Measurements from ENCODE around the gene SORBS2. TPM values are rescaled to one million over a fixed set of nuclear protein-coding genes. Genes with fewer than 3 reads are reported as not detected.

SORBS2 gene
- polyA plus RNA-seq, 2 of the 4 experiments (the other 2 are of a cell fraction) = 0.23 to 0.90 TPM

DNA sequence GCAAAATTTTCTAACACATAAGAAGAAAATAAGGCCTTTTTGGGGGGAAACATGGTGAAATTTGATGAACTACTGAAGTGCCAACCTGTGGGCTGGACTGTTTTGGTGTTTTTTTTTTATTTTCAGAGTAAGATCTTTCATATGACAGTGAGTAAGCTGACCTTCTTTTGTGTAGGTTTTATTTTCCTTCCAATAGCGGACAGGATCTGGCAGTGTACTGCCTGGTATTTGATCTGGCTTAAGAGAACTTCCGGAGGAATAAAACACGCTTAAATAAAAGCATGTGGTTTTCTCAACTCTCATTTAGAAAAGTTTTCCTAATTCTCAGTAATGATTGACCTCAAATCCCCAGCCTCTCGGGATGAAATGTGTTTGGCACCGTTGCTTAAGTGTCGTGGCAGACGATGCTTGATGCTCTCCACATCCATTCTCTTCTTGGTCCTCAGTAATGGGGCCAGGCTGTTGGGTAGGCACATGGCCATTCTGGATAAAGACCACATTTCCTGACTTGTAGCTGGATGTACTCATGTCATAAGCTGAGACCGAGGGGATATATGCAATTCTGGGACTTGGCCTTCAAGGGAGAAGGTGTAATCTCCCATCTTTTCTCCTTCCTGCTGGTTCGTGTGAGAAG, 211.1 kb downstream of the SORBS2 start:
- DNase-seq (ENCODE audit: low read depth in 1 of 2, low spot score in 1 of 2) (no peak), ATAC-seq (no peak), FAIRE-seq (no peak)
- 68% methylated on average over 9 of the region's 9 CpGs for WGBS (ENCODE audit: missing lambda C conversion rate)
- Histone ChIP-seq H3K27ac (no peak overlapping the region), H3K4me3 (no peak overlapping the region), H3K4me2 (no peak overlapping the region), H3K4me1 (no peaks in the 10 kb centered on the region), H3K9me3 (no peaks in the 10 kb centered on the region)
- CTCF ChIA-PET = interaction anchor here (1.2 to 1.3 kb wide), 2 partner anchors 420 to 421 kb away, joined by 3 to 7 read pairs; no protein-coding TSS in a partner anchor
- TF ChIP-seq HDAC2 (IDR thresholded peaks at IDR 0.05) (no peak), JUNB (IDR thresholded peaks at IDR 0.05) (no peak), ATOH8 (CRISPR knock-in tag; IDR thresholded peaks at IDR 0.05; ENCODE audit: low read depth) (no peak), EHF (CRISPR knock-in tag; IDR thresholded peaks at IDR 0.05) (no peak), RAD21 (conservative IDR thresholded peaks at IDR 0.05 in 1 of 2, IDR thresholded peaks at IDR 0.05 in 1 of 2) (no peak), PHF8 (IDR thresholded peaks at IDR 0.05; ENCODE audit: borderline replicate concordance, low read depth) (no peak), RCOR1 (IDR thresholded peaks at IDR 0.05; ENCODE audit: low read depth, low read length) (no peak), SMC3 (IDR thresholded peaks at IDR 0.05) (no peak), TFCP2L1 (CRISPR knock-in tag; IDR thresholded peaks at IDR 0.05) (no peak), FOXS1 (CRISPR knock-in tag; IDR thresholded peaks at IDR 0.05) (no peak), CBX8 (IDR thresholded peaks at IDR 0.05) (no peak), GATA3 (IDR thresholded peaks at IDR 0.05; ENCODE audit: borderline replicate concordance) (no peak), JUN (IDR thresholded peaks at IDR 0.05) (no peak), MAFK (IDR thresholded peaks at IDR 0.05; ENCODE audit: partially characterized antibody) (no peak)
- TF ChIP-seq, protein P1, sequence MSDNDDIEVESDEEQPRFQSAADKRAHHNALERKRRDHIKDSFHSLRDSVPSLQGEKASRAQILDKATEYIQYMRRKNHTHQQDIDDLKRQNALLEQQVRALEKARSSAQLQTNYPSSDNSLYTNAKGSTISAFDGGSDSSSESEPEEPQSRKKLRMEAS (IDR thresholded peaks at IDR 0.05) = no peak
- POLR2A ChIA-PET = no interaction called here

GRCh38 chr4:185599553-185600243, 212.3 kb downstream of the SORBS2 start:
- Histone ChIP-seq H3K9me3 (no peaks in the 10 kb centered on the region), H3K4me3 (no peak overlapping the region), H3K4me2 (no peak overlapping the region), H3K4me1 (no peaks in the 10 kb centered on the region), H3K27ac (no peak overlapping the region)
- ChIA-PET CTCF (no interaction called here), POLR2A (no interaction called here)
- FAIRE-seq = no peak
- TF ChIP-seq NFE2L2 (conservative IDR thresholded peaks at IDR 0.05; ENCODE audit: low read length) (no peak), MAZ (IDR thresholded peaks at IDR 0.05; ENCODE audit: borderline replicate concordance, low read depth, low read length) (no peak), GATA3 (IDR thresholded peaks at IDR 0.05; ENCODE audit: borderline replicate concordance) (no peak), RAD21 (conservative IDR thresholded peaks at IDR 0.05 in 1 of 2, IDR thresholded peaks at IDR 0.05 in 1 of 2) (no peak), RNF2 (IDR thresholded peaks at IDR 0.05; ENCODE audit: borderline replicate concordance, low read depth) (no peak), MYC (IDR thresholded peaks at IDR 0.05; ENCODE audit: borderline replicate concordance, low read length) (no peak), HMGXB4 (CRISPR knock-in tag; IDR thresholded peaks at IDR 0.05; ENCODE audit: borderline replicate concordance) (no peak), EHF (CRISPR knock-in tag; IDR thresholded peaks at IDR 0.05) (no peak), TP53 (CRISPR knock-in tag; IDR thresholded peaks at IDR 0.05) (no peak), KDM1A (IDR thresholded peaks at IDR 0.05; ENCODE audit: low read depth) (no peak), CEBPB (IDR thresholded peaks at IDR 0.05) (no peak)
- TF ChIP-seq, protein P2, sequence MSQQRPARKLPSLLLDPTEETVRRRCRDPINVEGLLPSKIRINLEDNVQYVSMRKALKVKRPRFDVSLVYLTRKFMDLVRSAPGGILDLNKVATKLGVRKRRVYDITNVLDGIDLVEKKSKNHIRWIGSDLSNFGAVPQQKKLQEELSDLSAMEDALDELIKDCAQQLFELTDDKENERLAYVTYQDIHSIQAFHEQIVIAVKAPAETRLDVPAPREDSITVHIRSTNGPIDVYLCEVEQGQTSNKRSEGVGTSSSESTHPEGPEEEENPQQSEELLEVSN (IDR thresholded peaks at IDR 0.05; ENCODE audit: borderline replicate concordance, low read depth) = no peak
- DNase-seq (ENCODE audit: low read depth in 1 of 2, low spot score in 1 of 2) = no peak
- ATAC-seq = no peak
- WGBS (ENCODE audit: missing lambda C conversion rate) = 50% methylated on average over 12 of the region's 12 CpGs
